Measurements from ENCODE around the gene SNRNP25.

SNRNP25 gene

DNA sequence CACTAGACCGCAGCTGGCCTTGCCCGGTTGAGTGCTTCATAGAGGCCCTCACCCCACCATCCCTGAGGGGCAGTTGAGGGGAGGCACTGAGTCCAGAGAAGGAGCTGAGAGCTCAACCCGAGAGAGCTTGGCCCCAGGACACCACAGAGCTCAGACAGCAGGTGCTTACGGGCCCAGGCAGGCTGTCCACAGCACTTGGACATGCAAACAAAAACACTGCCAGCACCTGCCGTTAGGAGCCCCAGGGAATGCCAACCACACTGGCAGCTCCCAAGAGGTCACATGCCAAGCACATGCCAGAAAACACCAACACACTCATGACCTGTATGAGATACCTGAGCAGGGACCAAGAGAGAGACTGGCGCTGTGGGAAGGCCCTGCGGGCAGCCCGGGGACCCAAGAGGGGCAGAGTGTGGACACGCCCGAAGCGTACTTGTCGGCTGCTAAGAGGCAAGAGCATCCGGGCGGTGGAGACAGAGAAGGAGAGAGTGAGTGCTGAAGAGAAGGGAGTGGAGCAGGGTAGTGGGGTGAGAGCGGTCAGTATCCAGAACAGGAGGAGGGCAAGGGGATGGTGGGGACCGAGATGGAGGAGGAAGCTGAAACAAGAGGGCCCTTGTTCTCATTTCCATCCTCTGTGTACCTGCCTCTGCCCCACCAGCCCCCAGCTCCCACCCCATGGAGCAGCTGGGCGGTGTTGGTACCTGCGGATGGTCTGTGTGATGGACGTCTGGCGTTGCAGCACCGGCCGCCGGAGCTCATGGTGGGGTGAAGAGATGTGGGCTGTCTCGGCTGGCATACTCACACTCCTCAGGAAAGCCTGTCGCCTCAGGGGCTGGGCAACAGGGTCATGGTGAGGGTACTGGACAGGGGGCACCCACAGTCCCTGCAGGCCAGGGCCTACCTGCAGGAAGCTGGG lies 10.6 kb downstream of the SNRNP25 start:
- no peak for DNase-seq

- no peak for DNase-seq
Observed at GRCh38 chr16:64914-65255, 11.3 kb downstream of the SNRNP25 start.

DNA sequence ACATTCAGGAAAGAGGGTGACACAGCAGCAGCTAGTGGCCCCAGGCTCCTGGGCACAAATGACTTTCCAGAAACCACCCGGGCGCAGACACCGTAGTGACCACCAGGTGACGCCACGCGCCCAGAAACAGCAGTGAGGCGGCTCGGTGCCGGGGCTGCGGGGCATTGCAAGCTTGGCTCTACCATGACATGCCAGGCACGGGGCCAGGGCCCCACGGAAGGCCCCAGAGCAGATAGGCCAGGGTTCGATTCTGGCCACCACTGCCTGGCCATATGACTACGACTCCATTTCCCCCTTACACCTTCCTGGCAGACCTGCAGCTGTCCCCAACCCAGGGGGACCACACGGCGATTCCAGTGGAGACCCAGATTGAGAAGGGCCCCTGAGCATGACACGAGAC lies 12.1 kb downstream of the SNRNP25 start:
- DNase-seq, result peak; percentile 84

GRCh38 chr16:66309-67182 lies 12.9 kb downstream of the SNRNP25 start:
- no peak for DNase-seq

- no peak for DNase-seq
Observed at GRCh38 chr16:67183-67791, 13.7 kb downstream of the SNRNP25 start.

DNA sequence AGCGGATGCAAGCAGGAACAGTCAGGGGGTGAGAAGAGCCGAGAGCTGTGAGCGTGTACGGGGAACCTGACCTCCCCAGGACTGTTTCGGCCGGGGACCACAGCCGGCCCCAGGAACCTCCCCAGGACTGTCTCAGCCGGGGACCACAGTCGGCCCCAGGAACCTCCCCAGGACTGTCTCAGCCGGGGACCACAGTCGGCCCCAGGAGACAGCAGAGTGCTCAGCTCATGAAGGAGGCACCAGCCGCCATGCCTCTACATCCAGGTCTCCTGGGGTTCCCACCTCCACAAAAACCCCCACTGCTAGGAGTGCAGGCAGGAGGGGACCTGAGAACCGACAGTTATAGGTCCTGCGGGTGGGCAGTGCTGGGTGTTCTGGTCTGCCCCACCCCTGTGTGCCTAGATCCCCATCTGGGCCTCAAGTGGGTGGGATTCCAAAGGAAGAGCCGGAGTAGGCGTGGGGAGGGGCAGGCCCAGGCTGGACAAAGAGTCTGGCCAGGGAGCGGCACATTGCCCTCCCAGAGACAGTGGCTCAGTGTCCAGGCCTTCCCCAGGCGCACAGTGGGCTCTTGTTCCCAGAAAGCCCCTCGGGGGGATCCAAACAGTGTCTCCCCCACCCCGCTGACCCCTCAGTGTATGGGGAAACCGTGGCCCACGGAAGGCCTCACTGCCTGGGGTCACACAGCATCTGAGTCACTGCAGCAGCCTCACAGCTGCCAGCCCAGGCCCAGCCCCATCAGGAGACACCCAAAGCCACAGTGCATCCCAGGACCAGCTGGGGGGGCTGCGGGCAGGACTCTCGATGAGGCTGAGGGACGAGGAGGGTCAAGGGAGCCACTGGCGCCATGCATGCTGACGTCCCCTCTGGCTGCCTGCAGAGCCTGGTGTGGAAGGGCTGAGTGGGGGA lies 14.5 kb downstream of the SNRNP25 start:
- DNase-seq, result no peak

DNA sequence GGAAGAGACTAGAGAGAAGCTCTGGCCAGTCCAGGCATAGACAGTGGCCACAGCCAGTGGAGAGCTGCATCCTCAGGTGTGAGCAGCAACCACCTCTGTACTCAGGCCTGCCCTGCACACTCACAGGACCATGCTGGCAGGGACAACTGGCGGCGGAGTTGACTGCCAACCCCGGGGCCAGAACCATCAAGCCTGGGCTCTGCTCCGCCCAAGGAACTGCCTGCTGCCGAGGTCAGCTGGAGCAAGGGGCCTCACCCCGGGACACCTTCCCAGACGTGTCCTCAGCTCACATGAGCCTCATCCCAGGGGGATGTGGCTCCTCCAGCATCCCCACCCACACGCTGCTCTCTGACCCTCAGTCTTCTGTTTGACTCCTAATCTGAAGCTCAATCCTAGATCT lies 15.6 kb downstream of the SNRNP25 start:
- no peak for DNase-seq

DNA sequence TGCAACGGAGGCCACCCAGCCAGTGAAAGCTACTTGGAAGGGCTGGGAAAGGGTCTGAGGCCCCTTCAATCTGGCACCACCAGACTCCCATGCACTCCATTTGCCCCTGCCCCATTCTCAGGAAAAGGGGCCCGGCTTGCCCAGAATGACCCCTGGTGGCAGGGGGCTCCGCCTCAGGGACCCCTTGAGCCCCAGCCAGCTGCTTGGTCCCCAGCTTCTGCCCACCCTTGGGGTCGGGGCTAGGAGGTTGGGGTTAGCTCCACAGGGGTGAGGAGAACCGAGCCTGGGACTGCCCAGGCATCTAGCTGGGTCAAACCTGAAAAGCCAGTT lies 17.5 kb downstream of the SNRNP25 start:
- DNase-seq, result no peak

GRCh38 chr16:71540-72401 lies 18.1 kb downstream of the SNRNP25 start:
- no peak for DNase-seq

DNA sequence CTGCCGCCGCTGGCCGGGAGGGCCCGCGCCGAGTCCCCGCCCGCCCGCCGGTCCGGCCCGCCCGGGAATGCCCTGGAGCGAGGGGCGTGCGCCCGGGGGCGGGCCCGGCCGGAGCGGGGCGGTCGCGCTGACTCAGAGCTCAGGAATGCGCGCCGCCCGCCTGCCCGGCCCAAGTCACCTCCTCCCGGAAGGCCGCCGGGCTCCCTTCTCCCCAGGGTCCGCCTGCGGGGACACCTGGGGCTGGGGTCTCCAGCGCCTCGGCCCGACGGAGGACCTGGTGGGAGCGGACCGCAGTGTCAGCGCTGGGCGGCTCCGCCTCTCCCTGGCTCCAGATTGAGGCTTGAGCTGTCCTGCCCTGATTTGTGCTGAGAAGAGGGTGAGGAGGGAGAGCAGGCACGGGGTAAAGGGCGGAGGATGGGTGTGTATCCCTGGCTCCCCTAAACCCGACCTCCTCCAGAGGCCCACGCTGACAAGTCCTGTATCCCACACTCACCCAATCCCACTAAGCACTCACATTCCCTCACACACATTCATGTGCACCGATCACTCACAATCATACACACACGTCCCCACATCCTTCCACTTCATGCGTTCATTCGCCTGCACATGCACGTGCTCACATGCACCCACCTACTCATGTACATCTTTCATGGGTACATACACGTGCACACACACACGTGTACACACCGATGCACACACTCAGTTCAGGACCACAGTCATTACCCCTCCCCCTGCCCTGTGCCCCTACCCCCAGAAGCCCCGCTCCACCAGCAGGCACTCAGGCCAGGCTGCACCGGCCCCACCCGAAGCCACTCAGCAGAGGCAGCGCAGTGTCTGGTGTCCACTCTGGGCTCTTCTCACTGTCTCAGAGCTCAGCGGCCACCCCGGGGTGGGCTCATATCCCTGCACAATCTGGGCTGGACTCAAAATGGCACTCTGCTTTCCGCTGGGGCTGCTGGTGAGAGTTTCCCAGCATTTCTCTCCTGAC lies 19.2 kb downstream of the SNRNP25 start, which contains the start of gene RHBDF1:
TSS of gene RHBDF1 (minus strand) at position 71 of the 988 bp plus-strand sequence. CDS start 7,616 bp downstream, outside the sequence.
- no peak for DNase-seq

DNA sequence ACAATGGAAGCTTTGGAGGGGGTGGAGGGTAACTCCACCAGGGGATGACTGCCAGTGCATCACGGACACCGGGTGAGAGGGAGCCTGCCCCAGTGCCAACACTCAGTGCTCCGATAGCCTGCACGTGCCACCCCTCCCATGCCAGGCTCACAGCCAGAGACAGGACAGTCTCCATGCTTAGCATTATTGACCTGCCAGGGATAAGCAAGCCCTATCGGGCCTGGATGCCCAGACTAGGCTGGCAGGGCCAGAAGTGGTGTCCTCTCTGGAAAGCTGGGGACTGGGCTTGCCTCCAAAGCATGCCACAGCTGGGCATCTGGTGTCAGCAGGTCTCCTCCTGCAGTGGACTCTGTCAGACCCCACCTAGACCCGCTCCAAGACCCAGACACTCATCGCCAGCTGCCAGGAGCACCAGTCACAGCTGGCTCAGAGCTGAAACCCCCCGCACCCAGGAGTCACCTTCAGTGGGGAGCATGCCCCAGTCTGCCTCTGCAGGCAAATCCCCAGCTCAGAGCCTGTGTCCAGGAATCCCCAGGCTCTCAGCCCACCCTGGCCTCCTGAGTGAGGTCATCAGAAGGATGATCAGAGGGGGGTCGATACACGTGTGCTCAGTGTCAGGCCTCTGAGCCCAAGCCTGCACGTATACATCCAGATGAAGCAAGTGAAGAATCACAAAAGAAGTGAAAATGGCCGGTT lies 20.6 kb downstream of the SNRNP25 start:
- no peak for DNase-seq

DNA sequence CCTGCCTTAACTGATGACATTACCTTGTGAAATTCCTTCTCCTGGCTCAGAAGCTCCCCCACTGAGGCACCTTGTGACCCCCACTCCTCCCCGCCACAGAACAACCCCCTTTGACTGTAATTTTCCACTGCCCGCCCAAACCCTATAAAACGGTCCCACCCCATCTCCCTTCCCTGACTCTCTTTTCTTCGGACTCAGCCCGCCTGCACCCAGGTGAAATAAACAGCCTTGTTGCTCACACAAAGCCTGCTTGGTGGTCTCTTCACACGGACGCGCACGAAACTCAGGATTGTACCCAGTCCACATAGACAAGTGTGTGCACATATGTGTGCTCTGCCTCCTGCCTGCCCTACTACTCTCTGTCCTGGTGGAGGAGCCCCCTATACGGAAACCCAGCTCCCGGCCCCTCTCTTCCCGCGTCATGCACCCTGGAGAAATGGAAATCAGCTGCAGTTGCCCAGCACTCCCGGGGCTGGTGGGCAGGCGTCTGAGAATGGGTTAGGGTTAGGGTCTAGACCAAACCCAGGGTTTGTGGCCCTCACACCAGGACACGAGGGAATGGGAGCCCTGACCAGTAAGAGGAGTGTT lies 21.2 kb downstream of the SNRNP25 start:
- DNase-seq, result no peak

- no peak for DNase-seq
Observed at GRCh38 chr16:75580-76501, 22.2 kb downstream of the SNRNP25 start.

DNA sequence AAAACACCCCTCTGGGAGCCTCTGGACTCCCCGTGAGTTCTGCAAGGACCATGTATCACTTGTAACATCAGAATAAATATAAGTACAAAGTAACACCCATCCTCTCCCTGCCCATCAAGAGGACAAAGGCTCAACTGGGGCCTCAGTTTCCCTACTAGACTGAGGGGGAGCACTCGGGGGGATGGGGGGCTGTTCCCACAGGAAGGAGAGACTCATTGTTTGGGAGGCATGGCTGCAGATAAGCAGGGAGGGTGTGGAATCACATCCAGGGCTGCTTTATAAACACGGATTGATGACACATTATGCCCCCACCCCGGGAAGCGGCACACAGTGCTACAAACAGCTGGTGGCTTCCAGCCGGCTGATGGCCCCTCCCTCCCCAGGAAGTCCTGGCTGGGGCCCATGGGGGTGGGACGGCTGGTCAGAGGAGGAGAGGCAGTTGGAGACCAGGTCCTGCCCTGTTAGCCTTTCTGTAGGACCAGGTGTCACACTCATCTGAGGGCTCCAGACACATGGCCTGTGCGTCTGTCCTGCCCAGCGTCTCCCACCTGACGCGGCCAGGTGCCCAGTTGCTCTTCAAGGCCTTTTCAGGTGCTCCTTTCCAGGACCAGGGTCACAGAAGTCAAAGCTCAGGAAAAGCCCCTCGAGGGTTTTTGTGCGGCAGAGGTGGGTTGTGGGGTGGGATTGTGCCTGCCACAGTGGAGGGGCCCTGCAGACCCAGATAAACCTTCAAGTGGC lies 23.1 kb downstream of the SNRNP25 start:
- DNase-seq, result no peak

- DNase-seq, result peak; percentile 24
Observed at GRCh38 chr16:77273-77806, 23.7 kb downstream of the SNRNP25 start.

- peak; percentile 84 for DNase-seq
Observed at GRCh38 chr16:77807-78443, 24.3 kb downstream of the SNRNP25 start, which contains the start of gene MPG. TSS of gene MPG (plus strand) at chr16:78225. CDS start at chr16:78310, 85 bp downstream.

All from CD4-positive, alpha-beta T cell treated with Interleukin-21 for 1 hour (primary cell).